Activated CD8-positive, alpha-beta memory T cell treated with anti-CD3 and anti-CD28 coated beads, Interleukin-2, amount 10 ng/mL, durations not matched to agents 7 days and 5 days (primary cell): ENCODE results near the gene PHACTR3. TPM values are rescaled to one million over a fixed set of nuclear protein-coding genes. Genes with fewer than 3 reads are reported as not detected.

Experiments used
- ATAC-seq: fragments of 150-1000 bp; cut with Tn5 transposase; one replicate; pipeline ENCODE4 v1.10.0; 2021; ENCODE audit warnings: moderate library complexity
- CTCF ChIA-PET: fragments of 350-600 bp; sonication (Branson Sonifier 250); formaldehyde crosslinking; loops from one replicate; lab custom pipeline; 2021; ENCODE audit warnings: antibody characterized with exemption; lab: Charles Lee
- DNase-seq: peaks from one replicate; pipeline ENCODE4 v3.0.0-alpha.2; 2020
- H3K27ac Mint-ChIP-seq: one replicate; pipeline ENCODE4 v1.8.0; 2021; ENCODE audit warnings: mild to moderate bottlenecking, mixed read lengths
- H3K27me3 Mint-ChIP-seq: one replicate; pipeline ENCODE4 v1.8.0; 2021; ENCODE audit warnings: mixed read lengths
- H3K36me3 Mint-ChIP-seq: one replicate; pipeline ENCODE4 v1.8.0; 2021; ENCODE audit warnings: mild to moderate bottlenecking, mixed read lengths
- H3K4me1 Mint-ChIP-seq: one replicate; pipeline ENCODE4 v1.8.0; 2021; ENCODE audit warnings: mixed read lengths
- H3K4me3 Mint-ChIP-seq: one replicate; pipeline ENCODE4 v1.8.0; 2021; ENCODE audit warnings: mild to moderate bottlenecking, moderate library complexity, mixed read lengths
- H3K9me3 Mint-ChIP-seq: one replicate; pipeline ENCODE4 v1.8.0; 2022; ENCODE audit warnings: low read depth, mixed read lengths
- total RNA-seq, 2 experiments: library from RNA; stranded (reverse); gene quantifications; one replicate each; pipeline ENCODE4 v1.2.3, GENCODE V29; 2021

PHACTR3 gene
- total RNA-seq, 2 experiments from 2014 or later = not detected

DNA sequence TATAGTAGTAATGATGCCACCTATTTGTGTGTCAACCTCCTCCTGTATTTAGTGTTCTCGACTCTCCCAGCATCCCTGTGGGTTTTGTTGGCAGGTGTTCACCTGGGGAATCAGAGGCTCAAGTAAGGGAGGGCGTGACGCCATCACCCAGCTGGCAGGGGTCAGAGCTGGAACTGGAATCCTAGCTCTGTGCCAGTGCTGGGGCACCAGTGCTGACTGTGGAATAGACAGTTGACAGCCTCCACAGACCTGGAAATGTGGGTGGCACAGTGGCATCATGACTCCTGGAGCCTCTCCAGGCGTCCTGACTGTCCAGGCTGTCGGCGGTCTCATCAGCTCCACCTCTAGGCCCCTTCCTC, 226.3 kb downstream of the PHACTR3 start:
- ATAC-seq (no peak), DNase-seq (no peak)
- no peaks in the 10 kb centered on the region for H3K27me3 Mint-ChIP-seq
- H3K27ac Mint-ChIP-seq = no peak overlapping the region
- CTCF ChIA-PET = no interaction called here
- no peaks in the 10 kb centered on the region for H3K36me3 Mint-ChIP-seq
- H3K4me3 Mint-ChIP-seq = no peak overlapping the region
- no peaks in the 10 kb centered on the region for H3K4me1 Mint-ChIP-seq
- H3K9me3 Mint-ChIP-seq = no peaks in the 10 kb centered on the region

DNA sequence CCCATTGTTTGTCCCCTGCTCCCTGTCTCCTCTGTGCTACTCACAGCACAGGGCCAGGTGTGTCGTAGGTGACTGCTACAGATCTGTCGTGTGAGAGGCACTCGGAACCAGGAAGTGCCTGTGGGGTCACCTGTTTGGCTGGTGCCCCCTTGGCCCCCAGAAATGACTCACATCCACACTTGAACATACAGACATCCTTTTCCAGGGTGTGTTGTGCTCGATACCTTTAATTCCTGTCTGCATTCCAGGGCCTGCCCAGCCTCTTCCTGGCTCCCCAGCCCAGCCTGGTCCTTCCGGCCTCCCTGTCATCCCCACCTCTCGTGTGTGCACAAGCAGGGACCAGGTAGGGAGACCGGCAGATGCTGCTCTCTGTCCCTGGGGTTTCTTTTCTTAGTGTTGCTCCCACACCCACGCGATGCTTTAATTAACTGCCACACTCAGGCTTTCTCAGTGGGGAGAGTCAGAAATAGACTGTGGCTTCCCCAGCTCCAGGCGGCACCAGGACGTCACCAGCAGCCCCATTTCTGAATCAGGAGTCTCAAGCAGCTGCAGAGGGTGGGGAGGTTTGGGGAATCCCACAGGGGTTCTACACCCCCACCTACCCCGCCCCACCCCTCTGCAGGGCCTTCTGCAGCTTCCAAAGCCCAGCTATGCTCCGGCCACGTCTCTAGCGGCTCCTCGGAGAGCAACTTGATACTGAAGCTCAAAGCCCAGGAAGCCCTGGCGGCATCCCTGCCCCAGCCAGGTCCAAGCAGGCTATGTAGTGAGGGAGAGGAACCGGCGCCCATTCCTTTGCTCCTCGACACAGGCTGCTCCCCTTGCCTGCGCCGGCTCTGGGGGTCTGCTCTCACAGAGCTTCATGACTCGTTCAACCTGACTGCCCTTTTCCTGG, 226.9 kb downstream of the PHACTR3 start:
- ATAC-seq (no peak), DNase-seq (peak; percentile 34)
- no peak overlapping the region for H3K4me3 Mint-ChIP-seq
- H3K9me3 Mint-ChIP-seq = no peaks in the 10 kb centered on the region
- H3K4me1 Mint-ChIP-seq = no peaks in the 10 kb centered on the region
- H3K36me3 Mint-ChIP-seq = no peaks in the 10 kb centered on the region
- H3K27ac Mint-ChIP-seq = no peak overlapping the region
- CTCF ChIA-PET = no interaction called here
- peaks cover 3% of the 10 kb centered on the region for H3K27me3 Mint-ChIP-seq

DNA sequence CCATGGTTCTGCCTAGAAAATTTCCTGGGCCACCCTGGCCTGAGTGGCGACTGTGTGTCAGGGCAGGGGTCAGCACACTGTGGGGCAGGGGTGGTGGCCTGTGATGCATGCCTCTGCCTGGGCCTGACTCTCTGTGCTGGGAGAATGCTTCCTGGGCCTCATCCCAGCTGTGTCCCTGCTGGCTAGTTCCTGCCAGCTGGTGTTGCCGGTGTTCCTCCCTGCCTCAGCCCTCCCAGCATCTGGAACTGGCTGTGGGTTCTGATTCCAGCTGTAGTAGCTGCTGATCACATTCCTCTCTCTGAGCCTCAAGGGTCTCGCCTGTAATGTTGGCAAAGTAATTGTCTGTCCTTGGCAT, 227.6 kb downstream of the PHACTR3 start:
- ATAC-seq (no peak), DNase-seq (no peak)
- Mint-ChIP-seq H3K9me3 (no peaks in the 10 kb centered on the region), H3K4me1 (no peaks in the 10 kb centered on the region), H3K4me3 (no peak overlapping the region), H3K36me3 (no peaks in the 10 kb centered on the region), H3K27me3 (peaks cover 3% of the 10 kb centered on the region), H3K27ac (no peak overlapping the region)
- CTCF ChIA-PET = no interaction called here

DNA sequence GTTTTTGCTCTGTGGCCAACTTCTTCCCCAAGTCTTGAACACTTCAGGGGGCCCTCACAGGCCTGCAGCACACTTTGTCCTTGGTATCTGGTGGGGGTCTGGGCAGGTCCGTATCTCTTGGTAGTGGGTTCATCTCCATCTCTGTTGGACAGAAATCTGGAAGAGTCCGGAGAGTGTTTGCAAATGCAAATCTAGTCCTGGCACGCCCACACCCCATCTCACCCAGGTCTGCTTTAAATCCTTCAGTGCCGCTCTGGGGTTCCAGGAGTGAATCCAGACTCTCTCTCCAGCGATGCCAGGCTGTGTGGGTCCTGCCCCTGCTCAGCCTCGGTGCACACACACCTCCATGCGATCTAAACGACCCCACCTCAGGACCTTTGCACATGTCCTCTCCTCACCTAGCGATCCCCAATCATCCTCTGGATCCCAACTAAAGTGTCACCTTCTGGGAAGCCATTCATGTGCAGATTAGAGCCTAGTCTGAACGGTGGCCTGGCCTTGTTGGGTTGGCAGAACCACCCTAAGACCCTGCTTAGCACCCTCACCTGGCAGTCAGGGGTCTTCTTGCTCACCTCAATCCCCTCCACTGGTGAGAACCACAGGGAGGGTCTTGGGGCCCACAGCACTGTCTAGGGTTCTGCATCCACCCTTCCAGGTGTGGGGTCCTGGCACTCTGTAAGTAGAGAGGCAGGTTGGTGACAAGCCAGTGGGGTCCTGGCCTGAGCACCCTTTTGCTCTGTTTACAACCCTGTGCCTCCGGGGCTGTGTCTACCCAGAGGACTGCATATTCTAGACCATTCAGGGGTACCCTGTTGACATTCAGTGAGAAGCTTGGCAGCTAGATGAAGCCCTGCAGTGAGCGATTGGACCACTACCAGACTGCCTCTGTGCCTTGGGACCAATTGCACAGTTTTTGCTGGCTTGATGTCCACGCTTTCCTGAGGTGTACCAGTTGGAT, 228.3 kb downstream of the PHACTR3 start:
- H3K9me3 Mint-ChIP-seq = no peaks in the 10 kb centered on the region
- CTCF ChIA-PET = no interaction called here
- no peaks in the 10 kb centered on the region for H3K36me3 Mint-ChIP-seq
- no peak overlapping the region for H3K4me3 Mint-ChIP-seq
- DNase-seq (peak; percentile 26), ATAC-seq (no peak)
- H3K27ac Mint-ChIP-seq = no peak overlapping the region
- H3K4me1 Mint-ChIP-seq = peaks cover under 1% of the 10 kb centered on the region
- peaks cover 3% of the 10 kb centered on the region for H3K27me3 Mint-ChIP-seq

DNA sequence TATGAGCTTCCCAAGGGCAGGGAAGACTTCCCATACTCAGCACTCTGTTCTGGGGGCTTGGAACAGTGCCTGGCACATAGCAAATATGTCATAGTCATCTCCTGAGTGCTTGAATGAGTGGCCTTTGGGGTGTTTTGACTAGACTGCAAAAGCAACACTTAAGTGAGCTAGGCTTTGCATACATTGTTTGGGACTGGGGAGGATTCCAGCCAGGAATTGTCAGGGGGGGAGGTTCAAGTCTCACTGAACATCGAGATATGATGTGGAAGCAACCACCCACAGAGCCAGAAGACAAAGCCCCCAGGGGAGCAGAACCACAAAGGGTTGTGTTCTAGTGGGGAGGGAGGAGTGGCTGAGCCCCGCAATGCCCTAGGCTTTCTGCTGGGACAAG, 230.7 kb downstream of the PHACTR3 start:
- Mint-ChIP-seq H3K36me3 (no peaks in the 10 kb centered on the region), H3K9me3 (no peaks in the 10 kb centered on the region), H3K4me1 (peaks cover 4% of the 10 kb centered on the region), H3K4me3 (no peak overlapping the region), H3K27ac (no peak overlapping the region), H3K27me3 (peaks cover 6% of the 10 kb centered on the region)
- DNase-seq (peak; percentile 18), ATAC-seq (no peak)
- CTCF ChIA-PET = no interaction called here

DNA sequence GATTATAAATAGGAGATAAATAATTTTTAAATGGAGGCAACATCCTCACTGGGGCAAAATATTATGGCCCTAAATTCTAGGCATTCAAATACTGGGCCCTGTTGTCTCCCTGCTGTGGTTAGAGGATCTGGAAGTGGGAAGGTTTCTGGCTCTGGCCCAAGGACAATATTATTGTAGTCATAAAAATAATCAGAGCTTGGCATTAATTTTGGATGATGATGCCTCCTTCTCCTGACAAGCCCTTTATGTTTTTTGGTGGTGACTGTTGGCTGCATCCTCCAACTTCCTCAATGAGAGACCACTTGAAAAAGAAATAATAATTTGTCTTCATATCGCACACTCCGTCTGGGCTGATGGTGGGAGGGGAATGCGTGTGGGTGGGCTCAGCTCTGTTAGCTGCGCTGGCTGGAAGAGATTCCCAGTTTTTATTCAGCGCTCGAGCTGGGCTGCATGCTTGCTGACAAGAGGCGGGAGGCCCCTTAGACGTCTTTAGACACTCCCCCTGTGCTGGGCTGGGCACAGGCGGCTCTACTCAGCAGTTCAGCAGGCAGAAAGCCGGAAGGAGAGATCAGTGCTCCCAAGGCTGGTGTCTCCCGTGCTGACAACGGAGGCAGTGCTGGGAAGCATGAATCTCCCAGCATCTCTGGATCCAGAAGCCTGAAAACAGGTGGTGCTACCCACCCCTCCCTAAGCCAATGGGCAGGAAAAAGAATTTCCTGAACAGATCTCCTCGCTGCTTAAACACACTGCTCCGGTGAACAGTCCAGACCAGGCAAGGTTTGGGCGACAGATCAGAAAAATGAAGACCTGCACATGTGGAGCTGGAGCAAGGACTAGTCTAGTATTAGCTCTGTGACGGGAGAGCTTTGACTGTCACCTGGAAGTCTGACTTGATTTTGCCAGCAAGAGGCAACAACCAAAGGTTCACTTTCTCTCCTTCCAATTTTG, 231.4 kb downstream of the PHACTR3 start:
- Mint-ChIP-seq H3K36me3 (no peaks in the 10 kb centered on the region), H3K4me3 (no peak overlapping the region), H3K27me3 (peaks cover 9% of the 10 kb centered on the region), H3K9me3 (no peaks in the 10 kb centered on the region), H3K4me1 (peaks cover 4% of the 10 kb centered on the region), H3K27ac (no peak overlapping the region)
- DNase-seq (peak; percentile 31), ATAC-seq (no peak)
- CTCF ChIA-PET = interaction anchor here (1.0 kb wide), 1 partner anchor 16 kb away, joined by 3 read pairs; no protein-coding TSS in a partner anchor

DNA sequence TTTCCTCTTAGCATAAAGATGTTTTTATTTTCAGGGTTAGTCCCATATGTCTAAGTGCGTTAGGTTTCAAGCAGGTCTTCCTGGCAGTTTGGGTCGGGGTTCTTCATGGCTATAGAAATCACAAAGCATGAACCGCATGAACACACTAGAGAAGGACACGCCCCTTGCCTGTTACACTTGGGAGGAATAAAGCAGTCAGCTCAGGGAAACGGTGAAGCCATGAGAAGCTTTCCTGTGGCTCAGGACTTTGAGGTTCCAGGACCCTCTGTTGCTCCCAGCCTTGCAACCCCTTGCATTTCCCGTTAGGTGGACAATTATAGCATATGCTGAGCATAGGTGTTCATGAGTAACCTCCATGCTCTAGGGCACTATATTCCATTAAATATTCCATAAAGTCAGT, 232.4 kb downstream of the PHACTR3 start:
- ATAC-seq = no peak
- no peaks in the 10 kb centered on the region for H3K9me3 Mint-ChIP-seq
- H3K36me3 Mint-ChIP-seq = no peaks in the 10 kb centered on the region
- peaks cover 9% of the 10 kb centered on the region for H3K27me3 Mint-ChIP-seq
- CTCF ChIA-PET = no interaction called here
- H3K4me1 Mint-ChIP-seq = peaks cover 4% of the 10 kb centered on the region
- DNase-seq = peak; percentile 33
- H3K27ac Mint-ChIP-seq = no peak overlapping the region
- no peak overlapping the region for H3K4me3 Mint-ChIP-seq

DNA sequence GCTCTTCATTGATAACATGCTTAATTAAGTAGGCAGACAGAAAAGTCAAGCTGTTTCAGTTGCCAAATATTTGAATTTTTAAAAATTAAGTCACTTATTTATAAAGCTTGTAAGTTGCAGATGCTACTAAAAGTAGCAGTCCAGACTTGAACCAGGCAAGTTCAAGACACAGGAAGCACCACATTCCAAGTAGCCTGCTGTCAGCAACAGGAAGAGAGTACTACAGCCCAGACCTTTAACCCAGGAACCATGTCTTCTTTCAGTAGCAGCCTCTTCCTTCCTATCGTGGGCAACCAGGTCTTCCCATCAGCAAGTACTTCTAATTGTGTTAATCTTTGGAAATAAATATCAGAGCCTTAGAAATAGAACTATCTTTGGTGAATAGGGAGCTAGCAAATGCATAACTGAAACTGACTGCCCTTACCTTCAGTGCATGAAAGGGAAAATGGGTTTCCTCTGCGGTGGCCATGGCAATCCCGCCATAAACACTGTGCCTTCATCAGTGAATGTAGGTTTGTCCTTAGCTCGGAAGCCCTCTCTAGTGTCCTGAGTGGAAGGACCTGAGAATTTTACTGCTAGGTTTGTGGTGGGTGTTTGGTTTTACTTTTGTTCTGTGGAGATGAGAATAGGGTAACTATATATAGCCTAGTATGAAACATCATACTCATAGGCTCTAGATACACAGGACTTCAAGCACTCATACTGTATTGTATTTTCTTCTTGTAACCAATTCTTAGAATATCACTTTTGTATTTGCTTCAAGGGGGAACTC, 233.5 kb downstream of the PHACTR3 start:
- Mint-ChIP-seq H3K27me3 (peaks cover 10% of the 10 kb centered on the region), H3K9me3 (no peaks in the 10 kb centered on the region), H3K27ac (no peak overlapping the region), H3K4me1 (peaks cover 4% of the 10 kb centered on the region), H3K4me3 (no peak overlapping the region), H3K36me3 (no peaks in the 10 kb centered on the region)
- peak; percentile 30 for DNase-seq
- no peak for ATAC-seq
- CTCF ChIA-PET = interaction anchor here (2.2 kb wide), 1 partner anchor 12 kb away, joined by 9 read pairs; no protein-coding TSS in a partner anchor

DNA sequence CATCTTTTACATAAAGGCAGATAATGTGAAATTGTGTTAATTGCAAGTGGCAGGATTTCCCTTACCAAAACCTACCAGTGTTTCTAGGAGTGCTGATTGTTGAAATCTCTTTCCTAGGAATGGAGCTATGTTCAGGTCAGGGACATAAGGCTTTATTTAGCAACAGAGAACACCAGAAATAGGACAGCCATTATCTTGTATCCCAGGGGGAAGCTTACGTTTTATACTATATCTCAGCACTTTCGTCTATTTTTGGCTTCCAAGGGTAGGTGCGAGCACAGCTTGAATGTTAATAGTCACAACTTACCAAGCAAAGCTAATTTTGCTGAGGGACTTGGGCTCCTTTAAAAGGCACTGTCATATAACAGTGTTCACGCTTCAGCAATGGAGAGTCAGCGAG, 235.1 kb downstream of the PHACTR3 start:
- H3K36me3 Mint-ChIP-seq = no peaks in the 10 kb centered on the region
- no peaks in the 10 kb centered on the region for H3K9me3 Mint-ChIP-seq
- CTCF ChIA-PET = interaction anchor here (2.1 to 2.6 kb wide), 3 partner anchors 10 to 56 kb away, joined by 6 to 9 read pairs (median 6); no protein-coding TSS in a partner anchor
- no peak overlapping the region for H3K4me3 Mint-ChIP-seq
- no peak for ATAC-seq
- peaks cover 13% of the 10 kb centered on the region for H3K27me3 Mint-ChIP-seq
- H3K27ac Mint-ChIP-seq = no peak overlapping the region
- H3K4me1 Mint-ChIP-seq = peaks cover 4% of the 10 kb centered on the region
- no peak for DNase-seq

DNA sequence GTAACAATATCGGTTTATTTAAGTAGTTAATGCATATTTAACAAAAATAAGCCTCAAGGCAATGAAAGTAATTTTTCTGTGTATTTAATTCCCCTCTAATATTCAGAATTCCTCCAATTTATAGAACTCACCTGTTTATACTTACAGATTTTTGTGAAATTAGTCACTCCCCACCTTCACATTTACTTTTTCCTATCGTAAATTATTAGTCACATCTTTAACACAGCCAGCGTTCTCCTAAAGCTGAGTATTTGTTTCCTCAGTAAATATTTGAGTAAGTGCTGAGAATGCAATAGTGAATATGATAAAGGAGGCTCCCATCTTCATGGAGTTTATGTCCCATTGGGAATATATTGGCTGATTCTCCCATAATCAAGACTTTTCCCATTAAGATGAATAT, 241.1 kb downstream of the PHACTR3 start:
- CTCF ChIA-PET = no interaction called here
- no peak for ATAC-seq

DNA sequence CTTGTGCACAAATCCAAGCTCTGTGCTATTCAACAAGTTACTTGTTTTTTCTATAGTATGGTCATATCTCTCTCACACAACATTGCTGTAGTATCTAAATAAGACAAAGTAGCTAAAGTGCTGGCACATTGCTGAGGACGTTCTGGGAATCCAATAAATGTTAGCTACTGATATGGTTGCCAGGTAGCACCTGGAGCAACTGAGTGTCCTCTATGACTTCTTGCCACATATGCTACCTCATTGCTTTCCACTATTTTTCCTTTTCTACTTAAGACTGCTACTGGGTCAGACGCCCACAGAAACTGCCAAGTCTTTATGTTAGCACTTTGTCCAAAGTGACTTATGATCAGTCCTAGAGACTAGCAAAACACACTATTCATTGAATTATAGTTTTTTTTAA, 243.8 kb downstream of the PHACTR3 start:
- H3K36me3 Mint-ChIP-seq = no peaks in the 10 kb centered on the region
- CTCF ChIA-PET = interaction anchor here (3.3 kb wide), 1 partner anchor 65 kb away, joined by 20 read pairs; no protein-coding TSS in a partner anchor
- H3K27me3 Mint-ChIP-seq = peaks cover 3% of the 10 kb centered on the region
- no peaks in the 10 kb centered on the region for H3K4me1 Mint-ChIP-seq
- no peak overlapping the region for H3K27ac Mint-ChIP-seq
- ATAC-seq (no peak), DNase-seq (no peak)
- H3K4me3 Mint-ChIP-seq = no peak overlapping the region
- no peaks in the 10 kb centered on the region for H3K9me3 Mint-ChIP-seq

More for the DNA sequence above, 241.1 kb downstream of the PHACTR3 start:
- no peak for DNase-seq
- Mint-ChIP-seq H3K9me3 (no peaks in the 10 kb centered on the region), H3K36me3 (no peaks in the 10 kb centered on the region), H3K4me1 (no peaks in the 10 kb centered on the region), H3K27ac (no peak overlapping the region), H3K4me3 (no peak overlapping the region), H3K27me3 (peaks cover 9% of the 10 kb centered on the region)

DNA sequence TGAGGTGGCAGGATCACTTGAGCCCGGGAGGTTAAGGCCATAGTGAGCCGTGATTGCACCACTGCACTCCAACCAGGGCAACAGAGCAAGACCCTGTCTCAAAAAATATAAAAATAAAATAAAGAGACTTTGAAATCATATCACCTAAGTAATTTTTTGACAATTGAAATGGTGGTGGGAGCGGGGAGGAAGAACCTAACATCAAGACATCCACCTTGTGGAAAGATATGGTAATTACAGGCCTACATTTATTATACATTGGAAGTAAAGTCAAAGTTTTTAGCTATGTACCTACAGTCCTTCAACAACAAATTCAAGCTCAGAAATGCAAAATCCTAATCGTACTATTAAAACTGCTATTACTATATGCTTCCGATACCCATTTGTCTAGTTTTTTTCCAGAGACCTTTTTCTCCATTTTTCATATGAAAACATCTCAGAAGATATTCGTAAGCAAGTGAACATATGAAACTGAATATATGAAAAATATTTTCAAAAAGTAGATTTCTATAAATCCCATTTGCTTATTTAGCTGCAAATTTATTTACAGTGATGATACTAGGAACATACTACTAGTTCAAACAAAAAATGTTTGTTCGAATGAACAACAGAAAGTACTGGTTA, 245.8 kb downstream of the PHACTR3 start:
- H3K36me3 Mint-ChIP-seq = peaks cover 1% of the 10 kb centered on the region
- CTCF ChIA-PET = interaction anchor here (0.7 to 3.3 kb wide), 6 partner anchors 9 to 90 kb away, joined by 3 to 20 read pairs (median 6); partner anchors contain the start of genes FAM217B and PPP1R3D
- H3K9me3 Mint-ChIP-seq = no peaks in the 10 kb centered on the region
- ATAC-seq = no peak
- DNase-seq = no peak
- no peak overlapping the region for H3K4me3 Mint-ChIP-seq
- H3K27ac Mint-ChIP-seq = no peak overlapping the region
- H3K4me1 Mint-ChIP-seq = no peaks in the 10 kb centered on the region
- H3K27me3 Mint-ChIP-seq = no peaks in the 10 kb centered on the region
